OCI-LY7 (cell line): Measurements from ENCODE around the gene SRI. TPM values are rescaled to one million over a fixed set of nuclear protein-coding genes. Genes with fewer than 3 reads are reported as not detected.

Source experiments
- BruUV-seq: library from RNA; stranded (reverse); fragments of 400-500 nt; replicated peaks from 2 replicates; lab custom pipeline; 2021; lab: Mats Ljungman, UMichigan
- CTCF ChIA-PET: fragments of 300-600 bp; sonication (Branson Sonifier 250); formaldehyde crosslinking; loops from one replicate; lab custom pipeline; 2022; ENCODE audit warnings: antibody characterized with exemption; ENCODE audit not compliant: unreplicated experiment; lab: Charles Lee
- POLR2A ChIA-PET: fragments of 300-600 bp; sonication (Branson Sonifier 250); formaldehyde crosslinking; loops from one replicate; lab custom pipeline; 2022; ENCODE audit warnings: antibody characterized with exemption; lab: Charles Lee
- DNase-seq: peaks from one replicate; pipeline ENCODE4 v3.0.0-alpha.2; 2015; ENCODE audit warnings: low spot score
- H2AFZ ChIP-seq: fragments of 200-600 bp; sonication (generic), shearing (Covaris generic); 2 replicates; pipeline ENCODE4 v1.6.1; 2014; ENCODE audit warnings: mild to moderate bottlenecking, antibody characterized with exemption, low read length, moderate library complexity
- H3K27ac ChIP-seq: fragments of 200-600 bp; sonication (generic); 2 replicates; pipeline ENCODE4 v1.5.1; 2014; ENCODE audit warnings: mixed run types, low read depth, mild to moderate bottlenecking, moderate library complexity, low read length, inconsistent platforms; ENCODE audit not compliant: poor library complexity, severe bottlenecking
- H3K36me3 ChIP-seq: fragments of 200-600 bp; sonication (generic); 2 replicates; pipeline ENCODE4 v1.6.1; 2014; ENCODE audit warnings: mild to moderate bottlenecking, antibody characterized with exemption, low read length, moderate library complexity, mixed read lengths; ENCODE audit not compliant: insufficient read depth
- H3K4me1 ChIP-seq: fragments of 200-600 bp; sonication (generic); 2 replicates; pipeline ENCODE4 v1.5.1; 2014; ENCODE audit warnings: mild to moderate bottlenecking, low read length; ENCODE audit not compliant: insufficient read depth, poor library complexity, severe bottlenecking
- H3K4me2 ChIP-seq: fragments of 200-600 bp; sonication (generic); 2 replicates; pipeline ENCODE4 v1.6.1; 2014; ENCODE audit warnings: mild to moderate bottlenecking, low read length
- H3K4me3 ChIP-seq: fragments of 200-600 bp; sonication (generic); 2 replicates; pipeline ENCODE4 v1.5.1; 2014; ENCODE audit warnings: mild to moderate bottlenecking, low read depth, low read length; ENCODE audit not compliant: poor library complexity, severe bottlenecking
- H3K79me2 ChIP-seq: fragments of 200-600 bp; sonication (generic); 2 replicates; pipeline ENCODE4 v1.6.1; 2016; ENCODE audit warnings: low read depth, mild to moderate bottlenecking, low read length, moderate library complexity, mixed read lengths; ENCODE audit not compliant: insufficient read depth
- H3K9me2 ChIP-seq: fragments of 200-600 bp; sonication (generic); 2 replicates; pipeline ENCODE4 v1.6.1; 2016; ENCODE audit warnings: mild to moderate bottlenecking, low read length, mixed read lengths; ENCODE audit not compliant: insufficient read depth
- H3K9me3 ChIP-seq: fragments of 200-600 bp; sonication (generic); 2 replicates; pipeline ENCODE4 v1.6.1; 2014; ENCODE audit warnings: mild to moderate bottlenecking, mixed run types, low read length, mixed read lengths
- H4K20me1 ChIP-seq: fragments of 200-600 bp; sonication (generic); 2 replicates; pipeline ENCODE4 v1.6.1; 2014; ENCODE audit warnings: mild to moderate bottlenecking, antibody characterized with exemption, low read length, moderate library complexity, mixed read lengths; ENCODE audit not compliant: insufficient read depth
- EZH2phosphoT487 ChIP-seq: fragments of 200-600 bp; sonication (generic); IDR thresholded peaks from 2 replicates; pipeline ENCODE4 v1.6.1; 2018; ENCODE audit warnings: low read depth, borderline replicate concordance, mild to moderate bottlenecking, mixed run types, antibody characterized with exemption, low read length, moderate library complexity, mixed read lengths
- intact Hi-C: fragments of 100-400 bp; cut with micrococcal nuclease; formaldehyde crosslinking; loops from one replicate; pipeline ENCODE4 v1.10.0; 2022; ENCODE audit not compliant: unreplicated experiment
- total RNA-seq, 2 experiments: library from RNA; depleted of rRNA in 1 of 2; stranded (reverse); fragments of >200 nt in 1 of 2; shearing (Covaris generic) in 1 of 2; gene quantifications; 2 replicates each; pipeline ENCODE4 v1.2.3, GENCODE V29; 2014 to 2022
- TF ChIP-seq, protein P1 (sequence below): fragments of 200-600 bp; sonication (generic); conservative IDR thresholded peaks from 2 replicates; pipeline ENCODE4 v1.5.1; 2014; ENCODE audit warnings: mild to moderate bottlenecking, antibody characterized with exemption, low read length, moderate library complexity, mixed read lengths

Gene SRI
- total RNA-seq, 2 experiments from 2014 or later: 61.7 to 140 TPM

DNA sequence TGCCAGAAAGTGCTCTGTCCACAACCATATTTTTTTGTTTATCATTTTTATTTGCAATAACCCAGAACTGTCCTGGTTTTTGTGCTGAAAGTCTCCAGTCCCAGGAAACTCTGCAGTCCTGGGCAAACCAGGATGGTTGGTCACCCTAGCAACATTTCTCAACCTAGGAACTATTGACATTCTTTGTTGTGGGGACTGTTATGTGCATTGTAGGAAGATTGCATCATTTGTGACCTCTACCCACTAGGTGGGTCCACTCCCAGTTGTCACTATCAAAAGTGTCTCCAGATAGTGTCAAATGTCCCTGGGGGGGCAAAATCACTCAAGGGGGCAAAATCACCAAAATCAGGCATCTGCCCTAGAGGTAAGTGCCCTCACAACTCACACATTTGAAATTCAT, 14.0 kb upstream of the SRI start:
- Histone ChIP-seq H3K79me2 (no peaks in the 10 kb centered on the region), H3K9me2 (no peaks in the 10 kb centered on the region), H2AFZ (no peak overlapping the region), H3K4me2 (no peak overlapping the region), H3K4me3 (no peak overlapping the region), H3K9me3 (no peaks in the 10 kb centered on the region), H3K36me3 (no peaks in the 10 kb centered on the region), H3K4me1 (no peaks in the 10 kb centered on the region), H4K20me1 (no peaks in the 10 kb centered on the region), H3K27ac (no peak overlapping the region)
- TF ChIP-seq, protein P1, sequence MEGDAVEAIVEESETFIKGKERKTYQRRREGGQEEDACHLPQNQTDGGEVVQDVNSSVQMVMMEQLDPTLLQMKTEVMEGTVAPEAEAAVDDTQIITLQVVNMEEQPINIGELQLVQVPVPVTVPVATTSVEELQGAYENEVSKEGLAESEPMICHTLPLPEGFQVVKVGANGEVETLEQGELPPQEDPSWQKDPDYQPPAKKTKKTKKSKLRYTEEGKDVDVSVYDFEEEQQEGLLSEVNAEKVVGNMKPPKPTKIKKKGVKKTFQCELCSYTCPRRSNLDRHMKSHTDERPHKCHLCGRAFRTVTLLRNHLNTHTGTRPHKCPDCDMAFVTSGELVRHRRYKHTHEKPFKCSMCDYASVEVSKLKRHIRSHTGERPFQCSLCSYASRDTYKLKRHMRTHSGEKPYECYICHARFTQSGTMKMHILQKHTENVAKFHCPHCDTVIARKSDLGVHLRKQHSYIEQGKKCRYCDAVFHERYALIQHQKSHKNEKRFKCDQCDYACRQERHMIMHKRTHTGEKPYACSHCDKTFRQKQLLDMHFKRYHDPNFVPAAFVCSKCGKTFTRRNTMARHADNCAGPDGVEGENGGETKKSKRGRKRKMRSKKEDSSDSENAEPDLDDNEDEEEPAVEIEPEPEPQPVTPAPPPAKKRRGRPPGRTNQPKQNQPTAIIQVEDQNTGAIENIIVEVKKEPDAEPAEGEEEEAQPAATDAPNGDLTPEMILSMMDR: no peak
- TF ChIP-seq EZH2phosphoT487: no peak
- BruUV-seq: no TSS peak
- CTCF ChIA-PET: no interaction called here
- intact Hi-C loops: no loop called here
- no peak for DNase-seq
- POLR2A ChIA-PET: no interaction called here

DNA sequence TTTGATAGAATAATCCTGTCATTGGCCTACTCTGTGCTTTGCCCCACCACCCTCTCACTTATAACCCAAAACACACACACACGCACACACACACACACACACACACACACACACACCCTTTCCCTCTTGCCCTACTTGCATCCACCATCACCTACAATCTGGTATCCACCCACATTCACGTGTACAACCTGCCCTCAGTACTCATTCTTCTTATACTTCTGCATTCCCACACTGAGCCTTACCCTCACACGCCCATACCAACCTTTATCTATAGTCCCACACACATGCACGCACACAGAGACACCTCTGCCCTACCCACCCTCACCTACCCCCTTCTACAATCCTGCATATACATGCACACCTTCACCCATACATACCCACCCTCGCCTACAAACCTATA, 10.8 kb upstream of the SRI start:
- no peaks in the 10 kb centered on the region for H3K4me1 ChIP-seq
- TF ChIP-seq, protein P1: no peak
- TF ChIP-seq EZH2phosphoT487: no peak
- H3K27ac ChIP-seq: no peak overlapping the region
- DNase-seq: no peak
- BruUV-seq: no TSS peak
- no peak overlapping the region for H3K4me3 ChIP-seq
- H3K79me2 ChIP-seq: no peaks in the 10 kb centered on the region
- no peaks in the 10 kb centered on the region for H4K20me1 ChIP-seq
- H3K4me2 ChIP-seq: no peak overlapping the region
- intact Hi-C loops: no loop called here
- ChIA-PET CTCF (no interaction called here), POLR2A (no interaction called here)
- no peaks in the 10 kb centered on the region for H3K9me3 ChIP-seq
- no peaks in the 10 kb centered on the region for H3K36me3 ChIP-seq
- no peaks in the 10 kb centered on the region for H3K9me2 ChIP-seq
- no peak overlapping the region for H2AFZ ChIP-seq

DNA sequence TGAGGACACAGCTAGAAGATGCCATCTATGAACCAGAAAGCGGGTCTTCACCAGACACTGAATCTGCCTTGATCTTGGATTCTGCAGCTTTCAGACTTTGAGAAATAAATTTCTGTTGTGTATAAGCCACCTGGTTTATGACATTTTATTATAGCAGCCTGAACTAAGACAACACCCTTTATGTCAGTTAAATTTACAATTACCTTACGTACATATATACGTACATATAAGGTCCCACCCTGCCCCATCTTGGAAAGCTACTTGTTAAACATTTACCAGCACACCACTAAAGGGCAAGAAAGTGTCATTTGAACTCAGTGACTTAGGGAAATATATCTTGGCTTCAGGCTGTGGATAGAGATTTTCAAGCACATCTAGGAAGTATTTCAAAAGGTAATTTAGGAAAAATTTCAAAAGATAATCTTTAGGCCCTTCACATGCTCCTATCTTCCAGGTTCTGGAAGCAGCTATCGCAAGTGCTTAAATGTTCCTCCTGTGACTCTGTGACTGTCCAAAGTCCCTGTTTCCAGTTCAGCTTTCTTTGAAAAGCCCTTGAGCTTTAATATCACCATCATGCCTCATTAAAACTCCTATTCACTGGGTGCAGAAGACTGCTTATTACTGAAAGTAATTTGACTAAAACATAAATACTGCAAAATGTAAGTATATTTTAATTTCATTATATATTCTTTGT, 9.6 kb upstream of the SRI start:
- H3K9me3 ChIP-seq: no peaks in the 10 kb centered on the region
- intact Hi-C loops: no loop called here
- H3K36me3 ChIP-seq: no peaks in the 10 kb centered on the region
- no peaks in the 10 kb centered on the region for H4K20me1 ChIP-seq
- no peaks in the 10 kb centered on the region for H3K4me1 ChIP-seq
- DNase-seq: no peak
- no TSS peak for BruUV-seq
- TF ChIP-seq, protein P1: no peak
- no peak for TF ChIP-seq EZH2phosphoT487
- ChIA-PET POLR2A (no interaction called here), CTCF (no interaction called here)
- no peak overlapping the region for H3K4me3 ChIP-seq
- no peaks in the 10 kb centered on the region for H3K79me2 ChIP-seq
- H2AFZ ChIP-seq: no peak overlapping the region
- H3K27ac ChIP-seq: no peak overlapping the region
- H3K4me2 ChIP-seq: no peak overlapping the region
- no peaks in the 10 kb centered on the region for H3K9me2 ChIP-seq
